MCF 10A (cell line): ENCODE results near the gene ERMARD. TPM values are rescaled to one million over a fixed set of nuclear protein-coding genes. Genes with fewer than 3 reads are reported as not detected.

Source experiments
- BruUV-seq: library from RNA; stranded (reverse); fragments of 400-500 nt; replicated peaks from 2 replicates; lab custom pipeline; 2021; lab: Mats Ljungman, UMichigan
- CTCF ChIA-PET: fragments of 300-600 bp; sonication (Branson Sonifier 250); formaldehyde crosslinking; extraction: SDS; loops from one replicate; lab custom pipeline; 2021; ENCODE audit warnings: antibody characterized with exemption, inconsistent platforms; lab: Yijun Ruan, JAX
- POLR2A ChIA-PET: fragments of 300-600, 350-650 bp; sonication (Branson Sonifier 250); formaldehyde crosslinking; extraction: SDS; loops from one replicate; lab custom pipeline; 2020; ENCODE audit warnings: antibody characterized with exemption, inconsistent platforms; lab: Yijun Ruan, JAX
- DNase-seq: peaks from one replicate; pipeline ENCODE4 v3.0.0-alpha.2; 2018; ENCODE audit not compliant: unreplicated experiment
- H3K27ac Mint-ChIP-seq: one replicate; pipeline ENCODE4 v1.8.0; 2022; ENCODE audit warnings: mild to moderate bottlenecking, low read depth, mixed read lengths; ENCODE audit not compliant: unreplicated experiment
- H3K27me3 Mint-ChIP-seq: one replicate; pipeline ENCODE4 v1.8.0; 2022; ENCODE audit warnings: mixed read lengths; ENCODE audit not compliant: insufficient read depth, unreplicated experiment
- H3K36me3 Mint-ChIP-seq: one replicate; pipeline ENCODE4 v1.8.0; 2022; ENCODE audit warnings: mild to moderate bottlenecking, moderate library complexity, mixed read lengths; ENCODE audit not compliant: insufficient read depth, unreplicated experiment
- H3K4me1 Mint-ChIP-seq: one replicate; pipeline ENCODE4 v1.8.0; 2022; ENCODE audit warnings: mixed read lengths; ENCODE audit not compliant: insufficient read depth, unreplicated experiment
- H3K4me3 Mint-ChIP-seq: one replicate; pipeline ENCODE4 v1.8.0; 2022; ENCODE audit warnings: mild to moderate bottlenecking, moderate library complexity, mixed read lengths; ENCODE audit not compliant: unreplicated experiment
- H3K9me3 Mint-ChIP-seq: one replicate; pipeline ENCODE4 v1.8.0; 2022; ENCODE audit warnings: mixed read lengths; ENCODE audit not compliant: unreplicated experiment
- CTCF ChIP-seq: fragments of 200-600 bp; IDR thresholded peaks from one replicate; pipeline ENCODE4 v1.8.0; 2022; ENCODE audit warnings: antibody characterized with exemption, mild to moderate bottlenecking; ENCODE audit not compliant: unreplicated experiment
- intact Hi-C: fragments of 100-400 bp; cut with micrococcal nuclease; formaldehyde crosslinking; loops from 2 replicates; pipeline ENCODE4 v1.14.1; 2022
- total RNA-seq: library from RNA; stranded (reverse); gene quantifications from 2 replicates; pipeline ENCODE4 v1.2.3, GENCODE V29; 2022

Gene ERMARD
- total RNA-seq, 1 experiment from 2014 or later = 42.8 TPM

GRCh38 chr6:169786349-169786748 is 34.9 kb downstream of the ERMARD start:
- DNase-seq = no peak

GRCh38 chr6:169787797-169788196 is 36.4 kb downstream of the ERMARD start:
- ChIA-PET POLR2A (no interaction called here), CTCF (interaction anchor here (0.5 to 4.6 kb wide), 5 partner anchors 12 to 742 kb away, joined by 3 to 61 read pairs (median 4); no protein-coding TSS in a partner anchor)
- BruUV-seq = no TSS peak
- H3K4me1 Mint-ChIP-seq = peaks cover 5% of the 10 kb centered on the region
- H3K4me3 Mint-ChIP-seq = no peak overlapping the region
- intact Hi-C loops = no loop called here
- peaks cover 2% of the 10 kb centered on the region for H3K27me3 Mint-ChIP-seq
- H3K27ac Mint-ChIP-seq = no peak overlapping the region
- H3K9me3 Mint-ChIP-seq = no peaks in the 10 kb centered on the region
- no peak for TF ChIP-seq CTCF
- no peak for DNase-seq
- peaks cover 15% of the 10 kb centered on the region for H3K36me3 Mint-ChIP-seq

More at GRCh38 chr6:169786349-169786748, 34.9 kb downstream of the ERMARD start:
- Mint-ChIP-seq H3K27me3 (no peaks in the 10 kb centered on the region), H3K9me3 (no peaks in the 10 kb centered on the region), H3K36me3 (peaks cover 19% of the 10 kb centered on the region), H3K4me1 (peaks cover 2% of the 10 kb centered on the region), H3K4me3 (no peak overlapping the region), H3K27ac (no peak overlapping the region)
- BruUV-seq = no TSS peak
- ChIA-PET POLR2A (no interaction called here), CTCF (no interaction called here)
- intact Hi-C loops = no loop called here
- no peak for TF ChIP-seq CTCF

- Mint-ChIP-seq H3K4me1 (peaks cover 5% of the 10 kb centered on the region), H3K4me3 (no peak overlapping the region), H3K27ac (no peak overlapping the region), H3K36me3 (peaks cover 13% of the 10 kb centered on the region), H3K9me3 (no peaks in the 10 kb centered on the region), H3K27me3 (peaks cover 8% of the 10 kb centered on the region)
- BruUV-seq = no TSS peak
- DNase-seq = no peak
- no peak for TF ChIP-seq CTCF
- CTCF ChIA-PET = interaction anchor here (0.6 to 4.6 kb wide), 4 partner anchors 11 to 741 kb away, joined by 3 to 61 read pairs (median 17); no protein-coding TSS in a partner anchor
- POLR2A ChIA-PET = interaction anchor here (0.6 to 1.1 kb wide), 4 partner anchors 25 to 768 kb away, joined by 3 to 5 read pairs (median 3); partner anchors contain the start of genes DYNLT2 and ERMARD
- intact Hi-C loops = no loop called here
These were observed 37.4 kb downstream of the ERMARD start for GRCh38 chr6:169788809-169789145.

- intact Hi-C loops = no loop called here
- no peak for DNase-seq
- CTCF ChIA-PET = interaction anchor here (0.6 to 4.6 kb wide), 24 partner anchors 10 to 749 kb away, joined by 3 to 61 read pairs (median 5); no protein-coding TSS in a partner anchor
- BruUV-seq = no TSS peak
- peaks cover 13% of the 10 kb centered on the region for H3K36me3 Mint-ChIP-seq
- no peak overlapping the region for H3K27ac Mint-ChIP-seq
- H3K9me3 Mint-ChIP-seq = no peaks in the 10 kb centered on the region
- no peak for TF ChIP-seq CTCF
- peaks cover 5% of the 10 kb centered on the region for H3K4me1 Mint-ChIP-seq
- peak overlapping the region; percentile 70 for H3K4me3 Mint-ChIP-seq
- POLR2A ChIA-PET = interaction anchor here (0.6 to 1.5 kb wide), 8 partner anchors 18 to 830 kb away, joined by 3 to 7 read pairs (median 4); partner anchors contain the start of genes DYNLT2, ERMARD and FAM120B
- peaks cover 8% of the 10 kb centered on the region for H3K27me3 Mint-ChIP-seq
These were observed 37.9 kb downstream of the ERMARD start for GRCh38 chr6:169789146-169789943.
